Right atrium auricular region (tissue), 2 donors: ENCODE data around the gene CAD. TPM values are rescaled to one million over a fixed set of nuclear protein-coding genes. Genes with fewer than 3 reads are reported as not detected.
"Not testable (repeated sequence)": the region's sequence is repeated elsewhere in the genome, so short reads cannot be mapped to it uniquely, and the experiment has no call there.

Experiments
- DNase-seq: peaks from one replicate; pipeline ENCODE4 v3.0.0-alpha.2; 2019; ENCODE audit warnings: low spot score
- H3K27ac ChIP-seq, 2 donors: fragments of 200-600 bp; sonication (generic); 1 replicate in 1 of 2; 2 replicates in 1 of 2; pipeline ENCODE4 v1.5.1; 2016 to 2019
- H3K27me3 ChIP-seq, 2 donors: fragments of 200-600 bp; sonication (generic); one replicate each; pipeline versions ENCODE4 v1.5.1 to v1.6.0; 2017 to 2019
- H3K36me3 ChIP-seq: fragments of 200-600 bp; sonication (generic); one replicate; pipeline ENCODE4 v1.5.1; 2016
- H3K4me1 ChIP-seq, 2 donors: fragments of 200-600 bp; sonication (generic); one replicate each; pipeline versions ENCODE4 v1.5.1 to v1.6.0; 2017 to 2019
- H3K4me3 ChIP-seq, 2 donors: fragments of 200-600 bp; sonication (generic); 1 replicate in 1 of 2; 2 replicates in 1 of 2; pipeline ENCODE4 v1.5.1; 2017 to 2019; ENCODE audit warnings: mild to moderate bottlenecking in 1 of 2, moderate library complexity in 1 of 2
- H3K9me3 ChIP-seq, 2 donors: fragments of 200-600 bp; sonication (generic); one replicate each; pipeline ENCODE4 v1.5.1; 2019
- CTCF ChIP-seq, 2 donors: fragments of 200-600 bp; sonication (generic); IDR thresholded peaks; one replicate each; pipeline ENCODE4 v1.5.1; 2019; ENCODE audit warnings: antibody characterized with exemption in 2 of 2
- total RNA-seq, 2 donors: library from RNA; depleted of rRNA; stranded (reverse); fragments of >200 nt; gene quantifications; one replicate each; pipeline ENCODE4 v1.1.0, GENCODE V29; 2016

Gene CAD
- total RNA-seq, result 10 to 100 TPM in 1 of 2 donors, 1 to 10 TPM in 1; 4.8 to 13.2 TPM

- Histone ChIP-seq H3K27me3 (no peaks in the 10 kb centered on the region), H3K36me3 (peaks cover 7% of the 10 kb centered on the region), H3K4me3 (peak within 1 kb of the TSS; percentile 62), H3K9me3 (no peaks in the 10 kb centered on the region), H3K4me1 (peaks cover 0 to 23% of the 10 kb centered on the region in 2 donors), H3K27ac (peak within 1 kb of the TSS; percentile 71 to 74)
- TF ChIP-seq CTCF (IDR thresholded peaks at IDR 0.05), result peak in 1 of 2 donors; percentile 51
- peak; percentile 78 for DNase-seq
These were observed at the start of gene CAD for GRCh38 chr2:27217173-27218121. Gene CAD, plus strand, starts transcription at chr2:27217369. Its CDS starts 183 bp downstream, at chr2:27217552.

GRCh38 chr2:27170581-27171337, 46.4 kb upstream of the CAD start:
- no peaks in the 10 kb centered on the region for H3K36me3 ChIP-seq
- H3K4me3 ChIP-seq, result no peak overlapping the region
- TF ChIP-seq CTCF (IDR thresholded peaks at IDR 0.05), result no peak
- H3K4me1 ChIP-seq, result peaks cover 0 to 6% of the 10 kb centered on the region in 2 donors
- no peak for DNase-seq
- no peaks in the 10 kb centered on the region for H3K27me3 ChIP-seq
- no peak overlapping the region for H3K27ac ChIP-seq
- H3K9me3 ChIP-seq, result no peaks in the 10 kb centered on the region

- Histone ChIP-seq H3K27ac (no peak overlapping the region), H3K9me3 (no peaks in the 10 kb centered on the region), H3K36me3 (no peaks in the 10 kb centered on the region), H3K4me3 (no peak overlapping the region), H3K27me3 (no peaks in the 10 kb centered on the region), H3K4me1 (peaks cover 0 to 6% of the 10 kb centered on the region in 2 donors)
- DNase-seq, result no peak
- TF ChIP-seq CTCF (IDR thresholded peaks at IDR 0.05), result no peak
These were observed 45.8 kb upstream of the CAD start for GRCh38 chr2:27171351-27171848.

GRCh38 chr2:27174638-27175037, 42.5 kb upstream of the CAD start:
- Histone ChIP-seq H3K27me3 (no peaks in the 10 kb centered on the region), H3K9me3 (no peaks in the 10 kb centered on the region), H3K27ac (no peak overlapping the region), H3K4me3 (no peak overlapping the region), H3K4me1 (peaks cover 0 to 6% of the 10 kb centered on the region in 2 donors), H3K36me3 (no peaks in the 10 kb centered on the region)
- no peak for TF ChIP-seq CTCF (IDR thresholded peaks at IDR 0.05)
- no peak for DNase-seq

- Histone ChIP-seq H3K27ac (no peak overlapping the region), H3K4me3 (no peak overlapping the region), H3K27me3 (no peaks in the 10 kb centered on the region), H3K36me3 (no peaks in the 10 kb centered on the region), H3K4me1 (peaks cover 0 to under 1% of the 10 kb centered on the region in 2 donors), H3K9me3 (no peaks in the 10 kb centered on the region)
- no peak for TF ChIP-seq CTCF (IDR thresholded peaks at IDR 0.05)
- DNase-seq, result no peak
These were observed 41.8 kb upstream of the CAD start for GRCh38 chr2:27175330-27175729.

- H3K9me3 ChIP-seq, H3K27me3 ChIP-seq, H3K27ac ChIP-seq, H3K4me3 ChIP-seq, H3K36me3 ChIP-seq, DNase-seq, H3K4me1 ChIP-seq: not testable (repeated sequence)
These were observed 41.4 kb upstream of the CAD start for GRCh38 chr2:27175781-27176180.
